Fibroblast of skin of left biceps (primary cell): ENCODE measurements around the gene TMEM204.
"Not testable (repeated sequence)": the region's sequence is repeated elsewhere in the genome, so short reads cannot be mapped to it uniquely, and the experiment has no call there.

Experiments used
- DNase-seq, 2 experiments: peaks; one replicate each; pipeline ENCODE4 v3.0.0-alpha.2; 2013; ENCODE audit warnings: low read depth in 2 of 2

TMEM204 gene

DNA sequence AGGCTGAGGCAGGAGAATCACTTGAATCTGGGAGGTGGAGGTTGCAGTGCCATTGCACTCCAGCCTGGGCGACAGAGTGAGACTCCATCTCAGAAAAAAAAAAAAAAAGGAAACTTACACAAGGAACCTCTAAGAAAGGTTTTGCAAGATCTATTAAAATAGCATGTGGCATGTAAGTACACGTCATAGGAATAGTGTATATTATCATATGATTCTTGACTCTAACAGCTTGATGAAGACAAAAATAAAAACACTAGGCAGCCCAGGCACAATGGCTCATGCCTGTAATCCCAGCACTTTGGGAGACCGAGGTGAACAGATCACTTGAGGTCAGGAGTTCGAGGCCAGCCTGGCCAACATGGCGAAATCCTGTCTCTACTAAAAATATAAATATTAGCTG is 62.0 kb downstream of the TMEM204 start:
- DNase-seq, result not testable (repeated sequence)

DNA sequence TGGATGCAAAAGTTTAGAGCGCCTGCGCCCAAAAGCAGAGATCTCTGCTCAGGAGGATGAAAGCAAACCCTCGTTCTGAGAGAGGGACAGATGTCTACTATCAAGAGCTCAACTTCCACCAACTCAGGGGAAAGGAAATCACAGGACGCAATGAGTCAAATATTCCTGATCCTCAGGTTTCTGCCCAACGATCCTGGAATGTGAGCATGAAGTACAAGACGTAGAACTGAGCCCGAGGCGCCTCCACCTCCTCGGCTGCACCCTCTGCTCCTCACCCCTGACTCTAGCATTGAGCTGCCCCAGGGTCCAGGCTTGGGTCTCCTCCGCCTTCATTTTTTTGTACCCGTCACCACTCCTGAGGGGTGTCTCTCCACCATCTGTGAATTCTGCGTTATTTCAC is 63.0 kb downstream of the TMEM204 start:
- DNase-seq, result no peak

DNA sequence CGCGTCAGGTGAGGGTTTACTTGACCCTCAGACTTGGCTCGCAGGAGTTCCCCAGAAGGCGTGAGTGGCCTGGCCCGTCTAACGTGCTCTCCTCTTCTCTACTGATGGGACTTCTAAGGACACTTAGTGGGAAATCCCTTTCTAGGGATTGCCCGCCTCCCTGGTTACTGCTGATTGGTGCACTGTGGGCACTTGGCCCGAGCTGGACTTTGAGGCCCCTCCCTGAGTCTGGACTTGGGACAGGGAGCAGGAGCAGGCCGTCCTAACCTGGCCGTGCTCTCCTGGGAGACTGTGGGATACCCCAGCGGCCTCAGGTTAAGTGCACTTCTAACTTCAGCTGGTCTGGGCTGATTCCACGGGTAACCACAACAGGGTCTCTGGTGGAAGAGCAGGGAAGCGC is 63.7 kb downstream of the TMEM204 start:
- no peak for DNase-seq

DNA sequence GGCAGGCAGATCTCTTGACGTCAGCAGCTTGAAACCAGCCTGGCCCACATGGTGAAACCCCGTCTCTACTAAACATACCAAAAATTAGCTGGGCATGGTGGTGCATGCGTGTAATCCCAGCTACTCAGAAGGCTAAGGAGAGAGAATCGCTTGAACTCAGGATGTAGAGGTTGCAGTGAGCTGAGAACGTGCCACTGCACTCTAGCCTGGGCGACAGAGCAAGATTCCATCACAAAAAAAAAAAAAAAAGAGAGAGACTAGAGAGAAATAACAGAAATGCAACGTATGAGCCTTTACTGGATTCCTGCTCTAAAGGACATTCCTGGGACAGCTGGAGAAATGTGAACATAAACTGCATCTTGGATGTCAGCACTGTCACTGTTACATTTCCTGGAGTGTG is 67.6 kb downstream of the TMEM204 start:
- no peak for DNase-seq

DNA sequence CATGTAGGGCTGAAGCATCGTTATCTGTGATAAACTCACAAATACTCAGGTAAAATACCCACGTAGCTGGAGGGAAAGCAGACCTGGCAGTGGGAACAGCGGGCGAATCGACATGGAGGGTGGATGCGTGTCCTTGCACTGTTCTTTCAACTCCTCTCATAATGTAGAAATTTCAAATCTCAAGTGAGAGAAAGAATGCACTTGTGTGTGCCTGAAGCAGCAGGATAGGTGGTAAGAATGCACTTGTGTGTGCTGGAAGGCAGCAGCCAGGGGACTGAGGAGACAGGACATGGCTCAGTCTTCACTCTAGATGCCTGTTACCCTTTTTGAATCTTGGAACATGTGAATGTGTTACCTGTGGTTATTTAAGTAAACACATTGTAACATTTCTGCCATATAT is 68.0 kb downstream of the TMEM204 start:
- no peak for DNase-seq

DNA sequence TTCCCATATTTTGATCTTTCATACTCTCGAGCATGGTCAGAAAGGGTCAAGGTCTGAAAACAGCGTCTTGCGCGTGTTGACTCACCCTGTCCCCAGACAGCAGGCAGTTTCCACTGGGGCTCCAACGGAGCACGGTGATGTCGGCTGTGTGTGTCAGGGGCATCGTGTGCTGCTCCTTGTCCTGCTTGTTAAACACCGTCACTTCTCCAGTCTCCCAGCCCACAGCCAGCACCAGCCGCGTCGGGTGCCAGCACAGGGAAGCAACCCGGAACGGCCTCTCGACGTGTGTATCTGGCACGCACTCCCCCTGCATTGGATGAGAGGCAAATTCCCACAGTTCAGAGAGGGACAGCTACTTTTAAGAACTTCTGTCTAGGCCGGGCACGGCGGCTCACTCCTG is 68.8 kb downstream of the TMEM204 start:
- DNase-seq, result no peak
